GM21526 (cell line): ENCODE results near the gene MTUS2.

Experiments
- ATAC-seq: cut with Tn5 transposase; IDR thresholded peaks from one replicate; pipeline ENCODE4 v1.9.1; 2021; ENCODE audit warnings: moderate library complexity; ENCODE audit not compliant: unreplicated experiment, low FRiP score

MTUS2 gene

DNA sequence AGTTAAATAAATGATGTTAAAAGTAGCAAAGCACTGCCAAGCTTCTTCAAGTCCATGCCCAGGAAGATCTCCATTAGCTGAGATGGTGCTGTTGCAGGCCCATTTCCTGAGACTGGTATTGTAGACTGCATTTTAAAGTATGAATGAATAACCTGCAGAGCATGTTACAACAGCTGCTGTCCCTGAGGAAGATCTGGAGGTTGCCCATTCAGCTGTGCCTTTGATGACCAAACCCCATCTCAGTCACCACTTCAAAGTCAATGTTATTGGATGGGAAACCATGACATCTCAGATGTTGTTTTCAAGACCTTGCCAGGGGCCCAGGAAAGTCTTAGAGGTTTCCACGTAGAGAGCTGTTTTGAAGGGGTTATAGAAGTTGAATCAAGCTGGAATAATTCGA lies 281.3 kb downstream of the MTUS2 start:
- ATAC-seq: no peak

DNA sequence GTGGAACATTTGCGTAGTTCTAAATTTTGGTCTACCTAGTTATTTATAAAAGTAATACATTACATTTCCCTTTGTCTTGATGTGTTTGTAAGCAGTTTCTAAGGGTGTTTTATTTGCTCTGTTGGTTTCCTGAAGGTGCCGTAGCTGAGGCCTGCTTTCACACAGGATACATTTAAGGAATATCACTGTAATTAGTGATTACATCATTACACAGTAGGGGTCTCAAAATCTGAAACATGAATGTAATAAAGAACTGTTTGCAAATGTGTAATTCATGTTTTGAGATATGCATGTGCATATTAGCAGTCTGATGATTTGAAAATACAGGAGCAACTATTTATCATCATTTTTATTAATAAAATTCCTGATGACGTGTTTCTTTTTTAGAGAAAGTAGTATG lies 281.8 kb downstream of the MTUS2 start:
- ATAC-seq: no peak

- no peak for ATAC-seq
These were observed 283.1 kb downstream of the MTUS2 start for GRCh38 chr13:29103065-29103800.

DNA sequence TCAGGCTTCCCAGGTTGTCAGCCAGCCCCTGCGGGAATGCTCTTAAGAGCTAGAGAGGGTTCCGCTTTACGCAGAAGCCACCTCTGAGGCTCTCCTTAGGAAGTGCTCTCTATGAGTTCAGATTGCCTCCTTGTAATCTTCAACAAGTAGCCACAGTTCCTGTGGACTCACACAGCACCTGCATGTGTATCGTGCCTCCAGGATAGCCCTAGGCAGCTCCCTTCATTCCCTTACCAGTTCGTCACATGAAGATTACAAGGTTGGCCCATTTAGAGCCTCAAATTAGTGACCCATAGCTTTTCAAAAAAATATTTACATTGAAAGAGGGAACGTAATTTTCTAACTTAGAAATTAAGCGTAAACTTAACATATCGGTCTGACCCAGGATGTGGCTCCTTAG lies 284.3 kb downstream of the MTUS2 start:
- no peak for ATAC-seq

DNA sequence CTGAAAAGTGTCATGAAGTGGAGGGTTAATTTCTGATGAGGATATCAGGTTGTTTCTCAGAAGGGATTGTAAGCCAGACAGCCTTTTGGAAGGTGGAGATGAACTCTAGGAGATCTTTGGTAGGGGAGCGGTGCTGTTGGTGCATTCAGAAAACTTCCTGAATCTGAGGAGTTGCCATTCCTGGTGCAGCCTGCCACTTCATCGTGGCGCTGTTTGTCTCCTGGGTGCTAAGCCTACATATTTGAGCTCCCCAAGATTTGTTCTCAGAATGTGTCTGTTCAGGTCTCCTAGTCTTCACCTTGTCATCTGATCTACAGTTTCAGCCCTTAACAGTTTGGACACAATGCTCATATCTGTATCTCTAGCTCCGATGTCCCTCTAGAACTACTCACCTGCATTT lies 285.6 kb downstream of the MTUS2 start:
- ATAC-seq: no peak

DNA sequence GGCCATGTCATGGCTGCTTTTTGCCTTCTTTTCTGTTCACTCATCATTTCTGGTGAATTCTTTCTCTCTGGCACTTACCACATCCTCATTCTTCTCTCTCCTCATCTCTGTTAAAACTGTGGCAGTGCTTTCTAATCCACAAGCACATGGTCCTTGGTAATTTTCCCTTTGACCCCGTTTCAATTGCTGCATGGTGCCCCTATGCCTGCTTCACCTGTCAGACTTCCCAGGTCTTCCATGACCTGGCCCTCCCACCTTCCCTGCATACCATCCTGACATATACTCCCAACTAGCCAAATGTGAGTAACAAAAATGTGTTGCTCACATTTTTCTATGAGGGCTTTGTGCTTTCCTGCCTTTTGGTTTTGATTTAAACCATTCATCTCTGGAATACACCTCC lies 286.5 kb downstream of the MTUS2 start:
- ATAC-seq: no peak

GRCh38 chr13:29108068-29108786 lies 288.1 kb downstream of the MTUS2 start:
- ATAC-seq: no peak

DNA sequence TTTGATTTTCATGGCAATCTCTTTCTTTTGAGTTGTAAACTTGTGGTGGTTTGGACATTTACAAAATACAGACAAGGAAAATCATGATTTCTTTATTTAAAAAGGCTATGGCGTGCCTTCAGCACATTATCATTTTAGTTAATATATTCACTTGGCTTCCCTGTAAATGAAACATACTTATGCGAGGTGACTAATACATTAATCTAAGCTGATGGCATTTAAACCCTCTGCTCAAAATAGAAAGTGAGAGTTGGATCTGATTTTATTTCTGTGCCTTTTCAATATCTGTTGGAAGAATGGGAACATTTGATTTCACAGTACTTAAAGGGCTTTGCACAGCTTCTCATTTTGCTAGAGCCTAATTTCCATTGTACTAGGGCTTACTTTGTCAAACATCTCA lies 289.8 kb downstream of the MTUS2 start:
- no peak for ATAC-seq

GRCh38 chr13:29111446-29111845 lies 291.3 kb downstream of the MTUS2 start:
- no peak for ATAC-seq

- no peak for ATAC-seq
These were observed 295.7 kb downstream of the MTUS2 start for GRCh38 chr13:29115842-29116241.

GRCh38 chr13:29117663-29118062 lies 297.5 kb downstream of the MTUS2 start:
- no peak for ATAC-seq

DNA sequence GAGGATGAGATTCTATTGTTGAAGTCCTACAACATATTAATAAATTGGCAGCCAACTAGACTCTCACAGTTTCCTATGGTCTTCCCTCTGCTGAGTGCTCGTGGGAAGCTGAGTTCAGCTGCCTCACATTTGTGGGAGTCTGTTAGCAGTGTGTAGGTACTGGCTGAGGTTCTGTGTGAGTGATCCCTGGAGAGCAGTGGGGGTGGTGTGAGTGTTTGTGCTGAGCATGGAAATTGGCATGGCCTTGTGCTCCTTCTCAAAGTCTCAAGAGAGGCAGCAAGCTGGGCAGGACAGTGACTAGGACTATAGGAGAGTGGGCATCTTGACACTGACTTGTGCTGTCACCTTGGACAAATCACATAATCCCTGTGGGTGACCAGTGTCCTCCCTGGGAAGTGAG lies 298.3 kb downstream of the MTUS2 start:
- ATAC-seq: no peak

GRCh38 chr13:29125191-29125933 lies 305.2 kb downstream of the MTUS2 start:
- peak; percentile 55 for ATAC-seq

DNA sequence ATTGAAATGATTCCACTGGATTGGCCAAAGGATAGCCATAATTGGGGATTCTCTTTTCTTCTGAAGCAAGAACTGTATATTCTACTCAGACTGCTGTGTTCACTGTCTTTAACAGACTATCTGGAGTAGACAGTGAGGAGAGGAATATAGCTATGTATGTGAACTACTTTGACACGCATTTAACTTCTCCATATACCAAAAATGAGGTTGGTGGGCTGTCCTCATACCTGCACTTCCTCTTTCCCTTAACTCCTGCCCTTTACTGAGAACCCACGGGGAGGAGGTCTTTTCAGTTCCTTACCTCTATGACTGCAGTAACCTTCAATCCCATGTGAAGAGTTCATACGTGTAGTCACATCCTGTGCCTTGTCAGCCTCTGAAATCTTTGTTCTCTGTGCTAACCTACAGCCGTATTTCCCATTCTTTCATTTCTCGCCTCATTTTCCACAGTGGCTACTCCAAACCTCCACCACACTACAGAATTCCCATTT lies 305.8 kb downstream of the MTUS2 start:
- ATAC-seq: peak; percentile 74

DNA sequence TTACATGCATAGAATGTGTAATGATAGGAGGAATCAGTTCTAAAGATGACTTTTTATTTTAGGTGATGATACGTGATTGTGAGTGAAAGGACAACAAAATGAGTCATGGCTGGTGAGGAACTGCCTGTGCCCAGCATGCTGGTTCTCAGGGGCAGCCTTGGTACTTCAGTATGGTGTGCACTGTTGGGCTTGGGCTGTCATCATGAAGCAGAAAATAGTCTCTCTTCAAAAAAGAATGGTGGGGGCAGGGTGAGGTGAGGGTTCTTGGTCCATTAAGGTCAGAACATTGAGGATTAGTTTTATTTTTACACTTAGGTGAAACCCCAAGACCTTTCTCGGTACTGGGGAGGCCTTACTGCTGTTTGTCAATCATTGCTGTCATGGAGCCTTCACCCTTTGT lies 309.5 kb downstream of the MTUS2 start:
- no peak for ATAC-seq

- no peak for ATAC-seq
These were observed 311.0 kb downstream of the MTUS2 start for GRCh38 chr13:29131159-29131558.

- no peak for ATAC-seq
These were observed 311.9 kb downstream of the MTUS2 start for GRCh38 chr13:29131881-29132668.

DNA sequence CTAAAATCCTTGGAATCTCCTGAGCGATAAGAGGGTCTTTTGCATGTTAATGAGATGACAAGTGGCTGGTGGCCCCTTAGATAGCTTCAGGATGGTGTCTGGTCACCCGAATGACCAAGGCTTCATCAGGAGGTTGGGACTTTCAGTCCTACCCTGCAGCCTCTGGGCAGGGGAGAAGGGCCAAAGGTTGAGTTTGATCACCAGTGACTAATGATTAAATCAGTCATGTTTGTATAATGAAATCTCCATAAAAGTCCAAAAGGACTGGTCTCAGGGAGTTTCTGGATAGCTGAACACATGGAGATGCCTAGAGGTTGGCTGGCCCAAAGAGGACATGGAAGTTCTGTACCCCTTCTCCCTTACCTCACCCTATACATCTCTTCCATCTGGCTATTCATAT lies 316.2 kb downstream of the MTUS2 start:
- no peak for ATAC-seq

DNA sequence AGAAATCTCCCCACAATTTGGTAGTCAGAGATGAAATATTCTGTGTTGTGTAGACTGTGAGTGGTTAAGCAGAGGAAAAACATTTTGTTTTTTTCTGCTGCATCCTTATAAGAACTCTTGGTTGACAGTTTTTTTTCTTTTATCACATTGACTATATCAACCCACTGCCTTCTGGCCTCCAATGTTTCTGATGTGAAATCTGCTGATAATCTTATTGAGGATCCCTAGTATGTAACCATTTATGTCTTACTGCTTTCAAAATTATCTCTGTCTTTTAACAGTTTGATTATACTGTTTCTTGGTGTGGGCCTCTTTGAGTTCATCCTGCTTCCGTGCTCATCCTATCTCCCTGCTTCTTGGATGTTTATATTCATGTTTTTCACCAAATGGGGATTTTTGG lies 316.9 kb downstream of the MTUS2 start:
- no peak for ATAC-seq

DNA sequence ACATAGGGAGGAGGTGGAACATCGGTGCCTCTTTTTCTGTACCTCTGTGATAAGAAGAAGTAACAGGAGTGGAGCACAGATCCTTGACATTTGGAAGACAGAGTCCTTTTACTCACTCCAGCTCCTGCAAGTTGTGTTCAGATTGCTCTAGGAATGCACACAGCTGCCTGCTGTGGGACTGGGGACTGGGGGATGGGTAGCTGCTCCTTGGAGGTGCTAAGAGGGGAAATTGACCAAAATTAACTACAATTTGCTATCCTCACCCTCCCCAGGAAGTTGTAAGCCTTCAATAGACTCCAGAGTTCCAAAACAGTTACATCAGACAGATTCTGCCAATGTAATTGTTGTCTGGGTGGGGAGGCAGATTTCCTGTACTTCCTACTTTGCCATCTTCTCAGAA lies 317.9 kb downstream of the MTUS2 start:
- no peak for ATAC-seq

- no peak for ATAC-seq
These were observed 320.1 kb downstream of the MTUS2 start for GRCh38 chr13:29140277-29140676.
